Activated T-cell treated with anti-CD3 and anti-CD28 coated beads for 1 hour (primary cell): ENCODE data around the gene MRPS15.
A peak's percentile ranks its signal among the peaks of the same experiment; 100 is the strongest.
"Not testable (repeated sequence)": the region's sequence is repeated elsewhere in the genome, so short reads cannot be mapped to it uniquely, and the experiment has no call there.

Experiments
- DNase-seq: peaks from one replicate; pipeline ENCODE4 v3.0.0-alpha.2; 2020; ENCODE audit warnings: low read depth

Gene MRPS15

DNA sequence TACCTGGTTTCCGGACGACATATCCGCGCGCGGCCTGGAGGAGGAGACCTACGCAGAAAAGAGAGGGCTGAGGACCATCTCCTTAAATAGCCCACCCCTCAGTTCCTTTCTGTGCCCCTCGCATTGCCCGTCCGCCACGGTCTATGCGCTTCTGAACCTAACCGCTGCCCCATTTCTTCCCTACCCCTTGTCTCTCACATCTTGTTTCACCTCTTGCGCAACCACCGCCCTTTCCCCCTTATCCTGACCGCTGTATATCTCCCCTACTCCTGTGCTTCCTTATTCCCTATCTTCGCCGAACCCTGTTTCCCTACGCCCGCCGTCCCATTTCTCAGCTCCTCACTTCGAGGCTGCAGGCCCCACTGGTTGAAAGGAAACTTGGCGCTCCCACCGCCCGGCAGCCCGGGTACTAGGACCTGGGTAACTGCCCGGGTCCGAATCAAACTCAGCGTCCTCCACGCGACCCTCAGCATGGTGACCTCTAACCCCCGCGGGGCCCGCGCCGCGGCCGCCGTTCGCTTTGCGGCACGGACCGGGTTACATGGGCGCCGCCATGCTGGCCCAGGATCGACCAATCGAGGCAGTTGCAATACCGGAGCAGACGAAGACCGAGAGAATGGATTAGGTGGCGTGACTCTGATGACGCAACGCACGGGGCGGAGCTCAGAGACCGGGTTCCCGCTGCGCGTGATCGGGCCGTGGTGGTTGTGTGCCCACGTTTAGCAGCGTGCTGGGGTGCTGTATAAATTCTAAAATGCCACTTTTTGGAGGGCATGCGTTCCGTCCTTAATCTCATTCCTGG is at the start of gene MRPS15:
MRPS15 (minus strand) TSS at position 582 of the 802 bp plus-strand sequence; CDS start at position 473, 109 bp downstream.
- peak; percentile 90 for DNase-seq

DNA sequence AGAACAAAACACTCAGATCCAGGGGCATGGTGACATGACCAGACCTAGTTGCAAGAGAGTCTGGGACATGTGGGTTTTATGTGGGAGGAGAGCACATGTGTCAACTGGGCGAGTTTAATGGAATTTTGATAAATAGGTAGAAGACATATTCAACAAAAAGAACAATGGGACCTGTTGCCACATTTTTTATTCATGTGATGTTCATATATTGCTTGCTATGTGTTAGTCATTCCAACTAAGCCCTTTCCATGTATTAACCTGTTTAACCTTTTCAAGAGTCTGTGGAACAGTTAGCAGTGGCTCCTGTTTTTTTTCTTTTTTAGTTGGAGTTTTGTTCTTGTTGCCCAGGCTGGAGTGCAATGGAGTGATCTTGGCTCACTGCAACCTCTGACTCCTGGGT is 48.7 kb upstream of the MRPS15 start:
- DNase-seq: no peak

DNA sequence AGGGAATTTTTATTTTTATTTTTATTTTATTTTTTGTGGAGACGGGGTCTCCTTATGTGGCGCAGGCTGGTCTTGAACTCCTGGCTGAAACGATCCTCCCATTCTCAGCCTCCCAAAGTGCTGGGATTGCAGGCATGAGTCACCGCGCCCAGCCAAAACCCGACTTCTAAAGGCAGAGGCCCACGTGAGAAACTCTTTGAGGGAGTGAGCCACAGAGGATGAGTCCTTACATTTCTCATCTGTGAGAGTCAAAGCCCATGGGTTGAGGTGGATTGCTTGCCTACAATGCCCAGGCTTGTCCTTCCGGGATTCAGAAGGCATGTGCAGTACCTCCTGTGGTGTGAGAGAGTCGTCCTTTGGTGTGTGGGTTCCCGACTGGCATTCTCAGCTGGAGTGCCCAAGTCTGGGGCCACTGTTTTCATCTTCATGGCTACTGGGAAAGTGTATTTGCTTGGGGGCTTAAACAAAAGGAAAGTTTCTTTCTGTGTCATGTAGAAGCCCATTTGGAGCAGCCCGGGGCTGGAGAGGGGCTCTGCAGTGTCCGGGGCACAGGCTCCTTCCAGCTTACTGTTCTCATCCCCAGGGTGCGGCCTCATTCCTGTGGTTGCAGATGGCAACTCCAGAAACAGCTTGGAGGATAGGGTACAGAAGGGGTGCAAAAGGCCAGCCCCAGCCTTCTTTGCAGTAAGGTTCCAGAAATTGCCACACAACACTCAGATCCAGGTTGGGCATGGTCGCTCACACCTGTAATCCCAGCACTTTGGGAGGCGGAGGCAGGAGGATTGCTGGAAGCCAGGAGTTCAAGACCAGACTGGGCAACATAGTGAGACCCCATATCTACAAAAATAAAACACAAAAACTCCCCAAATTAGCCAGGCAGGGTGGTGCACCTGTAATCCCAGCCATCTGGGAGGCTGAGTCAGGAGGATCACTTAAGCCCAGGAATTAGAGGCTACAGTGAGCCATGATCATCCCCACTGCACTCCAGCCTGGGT is 47.9 kb upstream of the MRPS15 start:
- no peak for DNase-seq

DNA sequence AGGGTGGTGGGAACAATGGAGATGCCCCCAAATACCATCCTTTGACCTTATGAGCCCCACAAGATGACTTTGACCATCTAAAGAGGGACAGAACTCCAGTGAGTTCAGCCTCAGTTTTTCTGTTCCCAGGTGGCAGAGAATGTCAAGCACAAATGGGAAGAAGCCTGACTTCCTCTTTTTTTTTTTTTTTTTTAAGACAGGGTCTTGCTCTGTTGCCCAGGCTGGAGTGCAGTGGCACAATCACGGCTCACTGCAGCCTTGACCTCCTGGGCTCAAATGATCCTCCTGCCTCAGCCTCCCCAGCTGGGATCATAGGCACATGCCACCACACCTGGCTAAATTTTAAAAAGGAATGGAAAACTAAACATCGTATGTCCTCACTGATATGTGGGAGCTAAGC is 47.0 kb upstream of the MRPS15 start:
- DNase-seq: not testable (repeated sequence)

DNA sequence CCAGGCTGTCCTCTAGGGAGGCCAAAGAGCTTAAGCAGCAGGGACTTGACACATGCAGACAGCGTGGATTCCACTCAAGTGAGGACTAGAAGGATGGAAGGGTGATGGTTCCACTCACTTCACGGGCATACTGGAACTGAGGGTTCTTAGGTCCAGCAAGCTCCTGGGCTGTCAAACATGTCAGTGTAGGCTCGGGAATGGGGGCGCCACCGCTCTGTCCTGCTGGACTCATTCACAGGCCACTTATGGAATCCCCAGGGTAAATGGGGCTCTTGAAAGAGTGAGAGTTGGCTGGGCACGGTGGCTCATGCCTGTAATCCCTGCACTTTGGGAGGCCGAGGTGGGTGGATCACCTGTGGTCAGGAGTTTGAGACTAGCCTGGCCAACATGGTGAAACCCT is 46.2 kb upstream of the MRPS15 start:
- DNase-seq: no peak

DNA sequence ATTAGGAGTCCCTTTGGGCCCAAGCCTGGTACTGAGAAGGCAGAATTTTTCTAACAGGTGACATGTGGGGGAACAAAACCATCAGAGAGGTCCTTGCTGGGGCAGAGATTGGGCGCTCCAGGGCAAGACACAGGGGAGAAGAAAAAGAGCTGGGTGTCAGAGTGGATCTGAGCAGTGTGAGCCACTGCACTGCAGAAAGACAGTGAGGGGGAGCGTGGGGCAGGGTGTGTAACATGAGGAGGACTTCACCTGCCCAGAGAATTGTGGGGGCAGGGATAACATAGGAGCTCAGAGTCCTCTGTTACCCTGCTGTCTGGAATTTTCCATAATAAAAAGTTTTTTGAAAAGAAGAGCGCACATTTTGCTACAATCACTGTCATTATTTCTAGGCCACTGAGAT is 44.1 kb upstream of the MRPS15 start:
- DNase-seq: no peak

DNA sequence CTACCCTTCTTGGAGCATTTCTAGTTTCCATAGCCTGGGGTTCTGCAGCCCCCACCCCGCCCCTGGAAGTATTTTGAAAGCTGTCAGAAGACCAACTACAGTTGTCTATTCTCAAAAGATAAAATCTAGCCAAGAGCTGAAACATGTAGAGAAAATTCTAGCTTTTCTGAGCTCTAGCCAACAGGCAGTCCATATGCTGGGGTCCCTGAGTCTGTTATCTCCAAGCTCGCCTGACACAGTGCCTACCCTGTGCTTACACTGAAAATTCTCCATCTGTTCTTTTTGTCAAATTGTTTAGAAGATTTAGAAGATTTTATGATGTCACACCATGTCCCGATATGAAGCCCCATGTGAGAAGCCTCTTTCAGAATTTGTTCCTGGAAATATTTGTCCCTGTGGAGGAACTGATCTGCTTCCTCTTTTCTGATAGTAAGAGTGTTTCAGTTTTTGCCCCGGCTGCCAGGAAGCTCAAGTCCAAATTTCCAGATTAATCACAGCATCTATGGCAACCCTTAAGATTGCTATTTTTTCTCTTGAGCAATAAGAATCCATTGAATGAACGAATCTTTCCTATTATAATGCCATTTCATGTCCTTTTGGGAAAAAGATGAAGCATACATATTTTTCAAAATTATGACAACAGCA is 42.2 kb upstream of the MRPS15 start:
- no peak for DNase-seq

DNA sequence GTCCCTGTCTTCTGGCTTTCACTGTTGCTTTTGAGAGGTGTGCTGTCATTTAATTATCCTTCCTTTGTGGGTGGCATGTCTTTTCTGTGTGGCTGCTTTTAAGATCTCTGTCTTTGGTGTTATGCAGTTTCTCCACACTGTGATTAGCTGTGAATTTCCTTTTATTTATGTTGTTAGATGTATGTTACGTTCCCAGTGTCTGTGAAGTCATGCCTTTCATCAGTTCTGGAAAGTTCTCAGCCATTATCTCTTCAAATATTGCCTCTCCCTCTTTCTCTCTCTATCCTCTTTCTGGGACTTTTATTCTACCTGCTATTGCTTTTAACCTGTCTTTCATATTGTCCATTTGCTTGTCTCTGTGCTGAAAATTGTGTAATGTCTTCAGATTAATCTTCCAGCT is 39.5 kb upstream of the MRPS15 start:
- no peak for DNase-seq

DNA sequence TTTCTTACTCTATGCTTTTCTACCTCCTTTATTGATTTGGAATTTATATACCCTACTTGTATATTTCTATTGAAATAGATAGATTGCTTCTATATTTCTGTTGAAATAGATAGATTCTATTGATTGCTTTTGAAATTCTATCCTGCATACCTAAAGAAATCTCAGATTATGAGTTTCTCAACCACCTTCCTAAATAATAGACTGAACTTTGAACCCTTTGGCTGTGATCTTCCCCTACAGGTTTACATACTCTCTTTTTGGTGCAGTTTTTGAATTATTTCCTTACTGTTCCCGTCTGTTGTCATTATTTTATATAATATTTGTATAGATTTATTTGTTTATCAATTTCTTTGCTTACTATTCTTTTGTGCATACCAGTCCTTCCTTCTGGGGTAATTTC is 39.0 kb upstream of the MRPS15 start:
- DNase-seq: no peak

DNA sequence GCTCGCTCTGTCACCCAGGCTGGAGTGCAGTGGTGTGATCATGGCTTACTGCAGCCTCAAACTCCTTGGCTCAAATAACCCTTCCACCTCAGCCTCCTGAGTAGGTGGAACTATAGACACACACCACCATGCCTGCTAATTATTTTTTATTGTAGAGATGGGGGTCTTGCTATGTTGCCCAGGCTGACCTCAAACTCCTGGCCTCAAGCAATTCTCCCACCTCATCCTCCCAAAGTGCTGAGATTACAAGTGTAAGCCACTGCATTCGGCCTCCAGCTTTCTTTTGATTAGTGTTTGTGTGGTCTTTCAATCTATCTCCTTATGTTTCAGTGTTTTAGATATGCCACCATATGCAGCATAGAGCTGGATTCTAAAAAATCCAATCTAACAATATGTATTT is 38.4 kb upstream of the MRPS15 start:
- no peak for DNase-seq

DNA sequence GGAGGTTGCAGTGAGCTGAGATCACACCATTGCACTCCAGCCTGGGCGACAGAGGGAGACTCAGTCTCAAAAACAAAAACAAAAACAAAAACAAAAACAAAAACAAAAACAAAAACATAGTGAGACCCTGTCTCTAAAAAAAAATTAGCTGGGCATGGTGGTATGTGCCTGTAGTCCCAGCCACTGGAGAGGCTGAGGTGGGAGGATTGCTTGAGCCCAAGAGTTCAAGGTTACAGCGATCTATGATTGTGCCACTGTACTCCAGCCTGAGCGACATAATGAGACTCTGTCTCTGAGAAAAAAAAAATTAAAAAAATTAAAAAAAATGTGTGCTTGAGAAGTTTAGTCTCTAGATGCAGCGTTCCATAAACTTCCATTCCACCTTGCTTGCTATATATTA is 37.7 kb upstream of the MRPS15 start:
- DNase-seq: not testable (repeated sequence)

DNA sequence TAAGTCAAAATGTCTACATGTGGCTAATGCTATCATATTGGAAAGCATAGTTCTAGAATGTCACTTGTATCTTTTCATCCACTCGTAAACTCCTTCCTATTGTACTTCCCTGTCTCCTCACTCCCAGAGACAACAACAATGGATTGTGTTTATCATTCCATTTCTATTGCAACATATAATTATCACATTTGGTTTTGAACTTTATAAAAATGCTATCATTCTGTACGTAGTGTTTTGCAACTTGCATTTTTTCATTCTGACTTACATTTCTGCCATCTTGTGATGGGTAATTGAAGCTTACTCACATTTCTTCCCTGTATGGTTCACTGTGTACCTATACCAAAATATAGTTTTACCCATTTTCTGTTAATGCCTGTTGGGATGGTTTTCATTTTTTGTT is 33.0 kb upstream of the MRPS15 start:
- DNase-seq: no peak

DNA sequence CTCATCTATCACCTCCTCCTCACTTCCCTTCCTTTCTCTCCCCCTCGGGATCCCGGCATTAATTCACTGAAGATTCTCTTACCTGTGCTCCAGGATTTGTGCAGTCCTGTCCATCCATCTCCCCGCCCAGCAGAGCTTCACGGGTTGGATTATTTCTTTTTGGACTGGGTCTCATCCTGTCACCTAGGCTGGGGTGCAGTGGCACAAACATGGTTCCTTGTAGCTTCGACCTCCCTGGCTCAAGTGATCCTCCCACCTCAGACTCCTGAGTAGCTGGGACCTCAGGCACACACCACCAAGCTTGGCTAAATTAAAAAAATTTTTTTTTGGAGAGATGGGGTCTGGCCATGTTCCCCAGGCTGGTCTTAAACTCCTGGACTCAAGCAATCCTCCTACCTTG is 30.8 kb upstream of the MRPS15 start:
- DNase-seq: no peak

DNA sequence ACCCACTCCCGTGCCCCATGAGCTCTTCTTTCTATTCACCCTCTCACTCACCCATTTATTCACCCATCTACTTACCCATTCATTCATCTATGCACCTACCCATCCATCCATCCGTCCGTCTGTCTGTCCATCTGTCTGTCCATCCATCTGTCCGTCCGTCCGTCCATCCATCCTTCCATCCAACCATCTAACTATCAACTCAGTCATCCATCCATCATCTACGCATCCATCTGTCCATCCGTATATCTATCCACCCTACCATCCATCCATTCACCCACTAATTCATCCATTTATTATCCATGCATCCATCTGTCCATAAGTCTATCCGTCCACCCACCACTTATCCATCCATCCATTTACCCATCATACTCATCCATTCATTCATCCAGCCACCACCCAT is 29.3 kb upstream of the MRPS15 start:
- no peak for DNase-seq

DNA sequence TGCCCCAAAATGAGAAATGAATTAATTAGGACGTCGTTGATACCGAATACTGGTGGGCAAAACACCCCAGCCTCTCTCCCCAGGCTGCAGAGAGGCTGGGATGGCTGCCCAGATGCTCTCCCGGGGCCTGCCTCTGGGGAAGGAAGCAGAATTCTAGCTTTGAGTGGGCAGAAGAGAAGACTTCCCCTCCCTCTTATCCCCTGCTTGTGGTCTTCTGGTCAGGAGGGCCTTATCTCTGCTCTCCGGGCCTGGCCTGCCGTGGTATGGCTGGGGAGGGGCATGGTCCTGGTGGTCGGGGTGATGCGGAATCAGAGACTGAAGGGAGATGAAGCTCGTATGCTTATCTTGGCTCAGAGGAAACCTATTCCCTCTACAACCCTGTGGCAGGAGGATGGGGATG is 28.3 kb upstream of the MRPS15 start:
- no peak for DNase-seq

DNA sequence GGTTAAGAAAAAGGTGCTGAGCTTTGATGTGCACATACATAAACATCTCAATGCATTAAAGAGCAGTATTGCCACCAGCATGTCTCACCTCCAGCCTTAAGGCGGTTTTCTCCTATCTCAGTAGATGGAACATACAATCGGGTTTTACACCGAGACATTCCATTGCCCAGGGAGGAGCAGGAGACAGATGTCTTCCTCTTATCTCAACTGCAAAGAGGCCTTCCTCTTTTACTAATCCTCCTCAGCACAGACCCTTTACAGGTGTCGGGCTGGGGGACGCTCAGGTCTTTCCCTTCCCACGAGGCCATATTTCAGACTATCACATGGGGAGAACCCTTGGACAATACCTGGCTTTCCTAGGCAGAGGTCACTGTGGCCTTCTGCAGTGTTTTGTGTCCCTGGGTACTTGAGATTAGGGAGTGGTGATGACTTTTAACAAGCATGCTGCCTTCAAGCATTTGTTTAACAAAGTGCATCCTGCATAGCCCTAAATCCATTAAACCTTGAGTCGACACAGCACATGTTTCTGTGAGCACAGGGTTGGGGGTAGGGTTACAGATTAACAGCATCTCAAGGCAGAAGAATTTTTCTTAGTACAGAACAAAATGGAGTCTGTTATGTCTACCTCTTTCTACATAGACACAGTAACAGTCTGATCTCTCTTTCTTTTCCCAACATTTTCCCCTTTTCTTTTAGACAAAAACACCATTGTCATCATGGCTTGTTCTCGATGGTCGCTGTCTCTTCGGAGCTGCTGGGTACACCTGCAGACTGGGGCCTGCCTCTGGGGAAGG is 25.3 kb upstream of the MRPS15 start:
- not testable (repeated sequence) for DNase-seq

DNA sequence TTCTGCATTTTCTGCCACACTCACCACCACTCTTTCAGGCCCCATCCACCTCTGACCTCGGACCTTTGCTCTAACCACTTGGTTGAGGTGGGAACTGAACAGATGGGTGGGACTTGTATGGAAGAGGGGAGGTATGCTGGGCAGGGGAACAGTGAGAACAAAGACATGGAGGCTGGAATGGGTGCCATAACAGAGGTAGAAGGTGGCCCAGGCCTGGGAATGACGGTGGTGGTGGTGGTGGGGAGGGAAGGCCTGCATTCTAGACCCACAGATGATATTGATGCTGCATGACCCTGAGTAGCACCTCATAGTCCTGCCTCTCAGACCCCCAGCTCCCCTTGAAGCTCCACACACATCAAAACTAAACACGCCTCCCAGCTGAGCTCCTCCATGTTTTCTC is 23.7 kb upstream of the MRPS15 start:
- no peak for DNase-seq

DNA sequence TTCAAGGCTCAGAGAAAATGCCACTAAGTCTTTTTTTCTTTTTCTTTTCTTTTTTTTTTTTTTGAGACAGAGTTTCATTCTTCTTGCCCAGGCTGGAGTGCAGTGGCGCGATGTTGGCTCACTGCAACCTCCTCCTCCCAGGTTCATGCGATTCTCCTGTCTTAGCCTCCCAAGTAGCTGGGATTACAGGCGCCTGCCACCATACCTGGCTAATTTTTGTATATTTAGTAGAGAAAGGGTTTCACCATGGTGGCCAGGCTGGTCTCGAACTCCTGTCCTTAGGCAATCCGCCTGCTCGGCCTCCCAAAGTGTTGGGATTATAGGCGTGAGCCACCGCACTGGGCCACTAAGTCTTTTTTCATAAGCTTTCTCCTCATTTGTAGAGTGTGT is 23.1 kb upstream of the MRPS15 start:
- not testable (repeated sequence) for DNase-seq

DNA sequence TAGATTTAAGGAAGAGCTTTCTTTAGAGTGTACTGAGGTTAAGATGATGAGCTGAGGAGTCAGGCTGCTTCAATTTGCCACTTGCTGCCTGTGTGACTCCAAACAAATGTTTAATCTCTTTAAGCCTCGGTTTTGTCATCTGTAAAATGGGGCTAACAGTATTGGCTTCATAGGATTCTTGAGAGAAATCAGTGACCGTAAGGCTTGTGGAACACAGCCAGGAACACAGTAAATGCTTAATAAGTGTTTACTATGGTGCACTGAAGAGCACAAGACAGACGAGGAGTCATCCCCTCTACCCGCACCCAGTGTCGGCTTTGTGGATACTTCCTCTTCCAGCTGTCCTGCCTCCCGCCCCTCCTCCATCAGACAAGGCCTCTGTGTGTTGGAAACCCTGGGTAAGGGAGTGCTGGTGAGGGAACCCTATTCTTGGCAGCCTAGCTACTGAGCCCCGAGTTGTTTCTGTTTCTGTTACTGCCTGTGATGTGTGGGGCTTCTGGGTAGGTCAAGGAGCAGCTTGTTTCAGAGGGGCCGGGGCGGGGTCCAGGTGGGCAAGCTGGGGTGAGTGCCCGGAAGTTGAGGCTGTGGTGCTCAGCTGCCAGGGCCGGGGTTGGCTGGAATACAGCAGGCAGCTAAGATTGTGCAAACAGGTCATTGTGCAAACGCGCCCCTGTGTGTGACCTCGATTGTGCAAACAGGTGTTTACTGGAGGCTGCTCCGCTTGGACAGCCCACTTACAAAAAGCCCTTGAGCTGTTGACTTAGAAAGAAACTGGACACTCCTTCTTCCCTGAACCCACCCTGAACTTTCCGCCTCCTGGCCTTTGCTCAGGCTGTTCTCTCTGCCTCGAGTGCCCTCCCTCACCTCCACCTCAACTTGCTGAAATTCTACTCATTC is 22.5 kb upstream of the MRPS15 start:
- no peak for DNase-seq

DNA sequence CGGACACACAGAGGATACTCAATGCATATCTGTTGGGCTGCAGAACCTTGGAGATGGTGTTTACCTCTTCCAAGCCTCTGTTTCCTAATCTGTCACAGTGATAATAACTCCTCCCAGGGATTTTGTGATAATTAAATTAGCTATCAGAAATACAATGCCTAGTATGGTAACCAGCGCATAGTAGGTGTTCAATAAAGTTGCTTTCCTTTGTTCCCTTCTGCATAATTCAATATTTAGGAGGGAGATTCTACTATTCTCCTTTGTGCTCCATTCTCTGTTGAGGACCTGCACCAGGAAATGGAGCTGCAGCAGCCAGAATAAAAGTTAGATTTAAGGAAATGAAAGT is 21.9 kb upstream of the MRPS15 start:
- no peak for DNase-seq

DNA sequence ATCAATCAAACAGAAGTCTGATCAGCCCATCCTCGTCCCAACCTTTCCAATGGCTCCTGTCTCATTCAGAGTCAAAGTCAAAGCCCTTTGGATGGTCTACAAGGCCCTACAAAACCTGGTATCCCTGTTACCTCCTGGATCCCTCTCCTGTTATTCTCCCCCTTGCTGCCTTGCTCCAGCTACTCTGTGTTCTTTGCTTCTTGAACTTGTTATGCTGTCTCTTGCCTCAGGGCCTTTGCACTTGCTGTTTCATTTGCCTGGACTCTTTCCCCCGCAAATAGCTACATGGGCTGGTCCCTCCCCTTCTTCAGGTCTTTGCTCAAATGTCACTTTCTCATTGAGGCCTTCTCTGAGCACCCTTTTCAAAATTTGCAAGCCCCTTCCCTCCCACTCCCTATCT is 19.9 kb upstream of the MRPS15 start:
- DNase-seq: no peak
